Activated naive CD8-positive, alpha-beta T cell treated with anti-CD3 and anti-CD28 coated beads, Interleukin-2, amount 10 ng/mL, durations not matched to agents 7 days and 5 days (primary cell): ENCODE measurements around the gene NID1. TPM values are rescaled to one million over a fixed set of nuclear protein-coding genes. Genes with fewer than 3 reads are reported as not detected.
"Not testable (repeated sequence)": the region's sequence is repeated elsewhere in the genome, so short reads cannot be mapped to it uniquely, and the experiment has no call there.

Source experiments
- ATAC-seq: fragments of 150-1000 bp; cut with Tn5 transposase; one replicate; pipeline ENCODE4 v1.10.0; 2021; ENCODE audit warnings: low read depth, moderate library complexity
- POLR2A ChIA-PET: fragments of 350-600 bp; sonication (Branson Sonifier 250); formaldehyde crosslinking; loops from one replicate; lab custom pipeline; 2021; ENCODE audit warnings: antibody characterized with exemption; lab: Charles Lee
- DNase-seq: peaks from one replicate; pipeline ENCODE4 v3.0.0; 2021
- H3K27ac Mint-ChIP-seq: one replicate; pipeline ENCODE4 v1.8.0; 2022; ENCODE audit warnings: mild to moderate bottlenecking, mixed read lengths
- H3K27me3 Mint-ChIP-seq: one replicate; pipeline ENCODE4 v1.8.0; 2022; ENCODE audit warnings: mild to moderate bottlenecking, moderate library complexity, mixed read lengths
- H3K36me3 Mint-ChIP-seq: one replicate; pipeline ENCODE4 v1.8.0; 2021; ENCODE audit warnings: mild to moderate bottlenecking, mixed read lengths
- H3K4me1 Mint-ChIP-seq: one replicate; pipeline ENCODE4 v1.8.0; 2021; ENCODE audit warnings: mixed read lengths
- H3K4me3 Mint-ChIP-seq: one replicate; pipeline ENCODE4 v1.8.0; 2022; ENCODE audit warnings: mild to moderate bottlenecking, moderate library complexity, mixed read lengths
- H3K9me3 Mint-ChIP-seq: one replicate; pipeline ENCODE4 v1.8.0; 2021; ENCODE audit warnings: mixed read lengths
- total RNA-seq, 2 experiments: library from RNA; stranded (reverse); gene quantifications; one replicate each; pipeline ENCODE4 v1.2.3, GENCODE V29; 2021

The NID1 gene
- total RNA-seq, 2 experiments from 2014 or later = 0.14 to 0.19 TPM

DNA sequence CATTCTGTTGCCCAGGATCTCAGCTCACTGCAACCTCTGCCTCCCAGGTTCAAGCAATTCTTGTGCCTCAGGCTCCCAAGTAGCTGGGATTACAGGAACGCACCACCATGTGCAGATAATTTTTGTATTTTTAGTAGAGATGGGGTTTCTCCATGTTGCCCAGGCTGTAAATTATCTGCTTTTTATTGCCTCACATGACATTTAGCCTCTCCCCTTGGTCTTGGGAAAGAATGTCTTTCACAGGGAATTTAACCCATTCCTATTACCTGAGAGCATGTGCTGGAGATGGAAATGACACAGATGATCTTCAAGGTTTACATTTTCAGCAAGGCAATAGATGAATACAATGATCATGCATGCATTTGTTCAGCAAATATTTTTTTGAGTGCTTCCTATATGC, 75.8 kb downstream of the NID1 start:
- no peak for ATAC-seq
- POLR2A ChIA-PET = no interaction called here
- no peak overlapping the region for H3K27ac Mint-ChIP-seq
- peaks cover 24% of the 10 kb centered on the region for H3K9me3 Mint-ChIP-seq
- no peak for DNase-seq
- H3K4me1 Mint-ChIP-seq = no peaks in the 10 kb centered on the region
- no peak overlapping the region for H3K4me3 Mint-ChIP-seq
- H3K36me3 Mint-ChIP-seq = peaks cover 18% of the 10 kb centered on the region
- peaks cover 12% of the 10 kb centered on the region for H3K27me3 Mint-ChIP-seq

DNA sequence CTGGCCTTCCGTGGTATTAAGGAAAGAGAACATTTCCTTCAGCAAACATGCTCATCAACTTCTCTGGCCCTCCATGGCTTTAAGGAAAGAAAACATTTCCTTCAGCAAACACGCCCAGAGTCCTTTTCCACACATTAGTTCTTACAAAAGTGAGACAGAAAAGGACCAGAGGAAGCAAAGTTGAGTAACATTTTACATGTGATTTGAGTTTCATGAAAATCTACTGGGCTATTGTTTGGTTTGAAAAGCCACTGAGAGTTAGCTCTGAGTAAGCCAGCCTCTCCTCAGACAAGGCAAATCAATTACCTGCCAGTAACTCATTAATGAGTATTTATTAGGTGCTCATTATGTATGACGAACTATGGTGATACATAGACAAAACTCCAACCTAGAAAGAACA, 78.0 kb downstream of the NID1 start:
- H3K27ac Mint-ChIP-seq = no peak overlapping the region
- ATAC-seq (no peak), DNase-seq (no peak)
- H3K4me3 Mint-ChIP-seq = no peak overlapping the region
- H3K4me1 Mint-ChIP-seq = peaks cover 2% of the 10 kb centered on the region
- peaks cover 18% of the 10 kb centered on the region for H3K36me3 Mint-ChIP-seq
- POLR2A ChIA-PET = no interaction called here
- H3K9me3 Mint-ChIP-seq = peaks cover 22% of the 10 kb centered on the region
- peaks cover 11% of the 10 kb centered on the region for H3K27me3 Mint-ChIP-seq

DNA sequence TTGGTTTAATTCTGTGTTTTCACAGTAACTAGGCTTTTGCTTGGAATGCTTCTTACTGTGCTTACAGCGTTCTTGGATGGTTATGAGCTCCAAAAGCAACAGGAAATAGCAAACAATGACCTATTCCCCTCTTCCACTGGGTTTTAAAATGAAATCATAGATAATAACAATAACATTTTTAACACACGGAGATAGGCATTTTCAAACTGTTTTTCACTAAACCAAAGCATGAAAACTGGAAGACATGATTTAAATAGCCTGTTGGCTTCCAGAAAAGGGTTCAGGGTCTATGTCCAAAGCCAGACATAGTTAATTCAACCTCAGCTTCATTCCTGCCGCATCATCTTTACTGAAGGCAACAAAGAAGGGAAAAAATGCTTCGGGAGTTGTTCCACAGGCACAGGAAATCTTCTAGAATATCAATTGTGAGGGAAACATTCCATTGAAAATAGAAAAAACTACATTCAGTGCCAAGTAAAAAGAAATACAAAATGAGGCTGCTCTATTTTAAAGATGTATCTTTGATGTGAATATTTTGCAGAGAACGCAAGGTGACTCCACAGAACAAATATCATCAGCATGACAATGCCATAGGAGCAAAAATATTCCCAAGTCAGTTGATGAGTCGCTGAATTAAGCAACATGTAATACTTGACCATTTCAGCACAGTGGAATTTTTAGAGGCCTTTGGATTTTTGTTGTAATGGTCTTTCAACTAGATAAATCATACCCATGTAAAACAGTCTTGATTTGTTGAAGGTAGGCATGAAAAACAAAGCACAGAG, 80.7 kb downstream of the NID1 start:
- POLR2A ChIA-PET = interaction anchor here (0.6 to 1.5 kb wide), 2 partner anchors 12 to 479 kb away, joined by 3 to 5 read pairs; no protein-coding TSS in a partner anchor
- H3K9me3 Mint-ChIP-seq = peaks cover 13% of the 10 kb centered on the region
- DNase-seq (no peak), ATAC-seq (no peak)
- H3K36me3 Mint-ChIP-seq = peaks cover 8% of the 10 kb centered on the region
- H3K4me1 Mint-ChIP-seq = peaks cover 5% of the 10 kb centered on the region
- H3K27me3 Mint-ChIP-seq = peaks cover 17% of the 10 kb centered on the region
- no peak overlapping the region for H3K4me3 Mint-ChIP-seq
- no peak overlapping the region for H3K27ac Mint-ChIP-seq

DNA sequence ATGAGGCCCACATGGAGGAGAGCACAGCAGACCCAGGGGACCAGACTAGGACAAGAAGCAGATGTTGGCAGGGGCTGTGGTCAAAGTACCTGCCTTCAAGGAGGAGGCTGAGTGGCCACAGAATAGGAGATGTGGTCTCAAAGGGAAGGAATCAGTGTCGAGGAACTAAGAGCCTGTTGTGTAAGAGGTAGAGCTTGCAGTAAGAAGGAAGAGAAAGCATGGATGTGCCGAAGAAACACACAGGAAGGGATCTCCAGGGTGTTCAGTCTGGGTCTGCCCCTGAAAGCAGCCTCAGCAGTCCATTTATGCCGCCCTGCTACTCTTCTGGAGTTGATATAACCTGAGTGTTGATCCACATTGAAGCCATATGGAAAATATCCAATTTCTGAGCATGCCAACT, 83.9 kb downstream of the NID1 start:
- DNase-seq (no peak), ATAC-seq (no peak)
- Mint-ChIP-seq H3K27me3 (peaks cover 7% of the 10 kb centered on the region), H3K36me3 (peaks cover 4% of the 10 kb centered on the region), H3K9me3 (peaks cover 7% of the 10 kb centered on the region), H3K27ac (peak overlapping the region; percentile 7), H3K4me1 (peaks cover 5% of the 10 kb centered on the region), H3K4me3 (no peak overlapping the region)
- POLR2A ChIA-PET = no interaction called here

DNA sequence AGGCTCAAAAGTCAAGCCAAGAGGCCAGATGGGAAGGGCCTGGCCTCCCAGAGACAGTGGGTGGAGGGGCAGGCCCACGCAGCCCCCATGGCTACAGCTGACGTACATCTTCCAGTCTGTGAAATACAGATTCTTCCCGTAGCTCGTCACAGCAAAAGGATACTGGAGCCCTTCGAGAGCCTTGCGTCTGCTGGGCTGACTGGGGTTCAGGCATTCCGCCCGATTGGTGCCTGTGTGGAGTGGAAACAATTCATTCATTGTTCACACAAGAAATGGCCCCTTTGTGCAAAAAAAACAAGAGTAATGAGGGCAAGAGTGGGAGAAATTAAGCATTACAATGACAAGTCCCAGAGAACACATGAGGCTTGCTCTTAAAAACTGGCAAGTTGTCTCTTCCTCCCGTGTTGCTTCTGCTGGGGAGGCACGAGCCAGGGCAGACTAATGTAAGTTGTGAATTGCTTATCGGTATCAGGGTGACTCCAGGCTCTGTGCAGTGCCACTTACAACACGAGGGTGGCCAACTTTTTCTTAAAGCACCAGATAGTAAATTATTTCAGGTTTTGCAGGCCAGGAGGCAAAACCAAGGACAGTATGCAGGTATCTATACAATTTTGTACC, 85.1 kb downstream of the NID1 start:
- H3K36me3 Mint-ChIP-seq = peaks cover 2% of the 10 kb centered on the region
- H3K9me3 Mint-ChIP-seq = peaks cover 7% of the 10 kb centered on the region
- POLR2A ChIA-PET = no interaction called here
- no peak overlapping the region for H3K27ac Mint-ChIP-seq
- ATAC-seq (no peak), DNase-seq (no peak)
- H3K27me3 Mint-ChIP-seq = peaks cover 7% of the 10 kb centered on the region
- peaks cover 5% of the 10 kb centered on the region for H3K4me1 Mint-ChIP-seq
- no peak overlapping the region for H3K4me3 Mint-ChIP-seq

DNA sequence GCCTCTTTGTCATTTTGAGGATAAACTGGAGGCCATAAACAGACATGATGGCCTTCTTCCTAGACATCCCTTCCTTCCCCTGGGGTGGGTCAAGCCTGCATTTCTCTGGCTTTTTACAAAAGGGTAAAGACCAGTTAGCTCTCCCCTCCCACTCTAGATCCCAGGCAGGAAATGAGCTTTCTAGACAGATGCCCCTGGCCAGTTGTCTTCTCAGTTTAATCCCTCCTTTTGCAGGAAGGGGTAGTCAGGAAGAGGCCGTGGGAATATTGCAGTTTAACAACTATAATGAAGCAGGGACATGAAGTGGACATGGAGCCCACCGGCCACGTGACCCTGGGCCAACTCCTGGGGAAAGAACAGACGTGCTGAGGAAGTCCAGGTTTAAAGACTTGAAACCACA, 85.7 kb downstream of the NID1 start:
- ATAC-seq (no peak), DNase-seq (no peak)
- Mint-ChIP-seq H3K9me3 (peaks cover 7% of the 10 kb centered on the region), H3K27me3 (peaks cover 7% of the 10 kb centered on the region), H3K36me3 (peaks cover 2% of the 10 kb centered on the region), H3K4me1 (peaks cover 5% of the 10 kb centered on the region), H3K4me3 (no peak overlapping the region), H3K27ac (no peak overlapping the region)
- POLR2A ChIA-PET = no interaction called here

DNA sequence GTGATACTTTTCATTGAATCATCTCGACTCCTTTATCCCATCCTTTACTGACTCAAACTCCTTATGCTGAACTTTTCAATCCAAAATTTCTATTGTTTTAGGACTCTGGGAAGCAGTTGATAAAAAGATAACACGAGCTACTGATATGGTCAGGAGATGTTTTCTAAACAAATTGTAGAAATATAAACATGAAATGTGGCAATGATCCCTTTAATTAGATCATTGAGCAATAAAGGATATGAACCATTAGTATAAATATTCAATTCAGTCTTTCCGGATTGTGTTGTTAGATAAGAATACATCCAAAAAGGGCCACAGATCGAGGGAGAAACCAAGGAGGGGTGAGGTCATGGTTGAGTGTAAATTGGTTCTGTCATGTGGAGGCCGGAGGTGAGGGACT, 88.4 kb downstream of the NID1 start:
- no peak for ATAC-seq

DNA sequence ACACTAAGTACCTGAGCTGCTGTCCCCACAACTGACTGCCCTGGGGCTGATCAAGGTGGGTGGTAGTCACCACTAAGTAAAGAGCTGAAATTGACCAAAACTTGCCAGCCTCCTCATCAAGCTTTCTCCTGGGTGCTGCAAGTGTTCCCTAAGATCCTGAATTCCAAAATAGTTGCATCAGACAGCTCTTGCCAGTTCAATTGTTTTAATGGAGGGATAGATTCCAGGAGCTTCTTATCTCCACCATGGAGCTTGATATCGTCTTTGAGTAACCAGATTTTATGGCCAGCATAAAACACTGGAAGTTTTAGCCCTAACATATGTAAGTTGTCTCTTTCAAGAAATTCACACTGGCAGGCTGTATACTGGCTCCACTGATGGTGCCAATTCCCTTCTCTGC, 90.3 kb downstream of the NID1 start:
- POLR2A ChIA-PET = interaction anchor here (1.4 to 1.9 kb wide), 2 partner anchors 27 to 108 kb away, joined by 3 to 7 read pairs; partner anchors contain the start of gene LYST
- H3K36me3 Mint-ChIP-seq = peaks cover 2% of the 10 kb centered on the region
- H3K4me3 Mint-ChIP-seq = no peak overlapping the region
- no peak overlapping the region for H3K27ac Mint-ChIP-seq
- DNase-seq = no peak
- H3K9me3 Mint-ChIP-seq = peaks cover 7% of the 10 kb centered on the region
- no peak for ATAC-seq
- H3K4me1 Mint-ChIP-seq = peaks cover 19% of the 10 kb centered on the region
- H3K27me3 Mint-ChIP-seq = no peaks in the 10 kb centered on the region

More for the DNA sequence above, 88.4 kb downstream of the NID1 start:
- H3K36me3 Mint-ChIP-seq = peaks cover 2% of the 10 kb centered on the region
- no peak overlapping the region for H3K27ac Mint-ChIP-seq
- peaks cover 16% of the 10 kb centered on the region for H3K4me1 Mint-ChIP-seq
- peaks cover 6% of the 10 kb centered on the region for H3K27me3 Mint-ChIP-seq
- no peak for DNase-seq
- peaks cover 7% of the 10 kb centered on the region for H3K9me3 Mint-ChIP-seq
- no peak overlapping the region for H3K4me3 Mint-ChIP-seq
- POLR2A ChIA-PET = no interaction called here

DNA sequence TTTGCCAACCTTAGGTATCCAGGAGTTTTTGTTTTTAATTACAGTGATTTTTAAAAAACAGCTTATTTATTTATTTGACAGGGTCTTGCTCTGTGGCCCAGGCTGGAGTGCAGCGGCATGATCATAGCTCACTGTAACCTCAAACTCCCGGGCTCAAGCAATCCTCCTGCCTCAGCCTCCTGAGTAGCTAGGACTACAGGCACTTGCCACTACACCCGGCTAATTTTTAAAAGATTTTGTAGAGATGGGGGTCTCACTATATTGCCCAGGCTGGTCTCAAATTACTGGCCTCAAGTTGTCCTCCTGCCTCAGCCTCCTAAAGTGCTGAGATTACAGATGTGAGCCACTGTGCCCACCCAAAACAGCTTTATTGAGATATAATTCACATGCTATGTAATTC, 92.2 kb downstream of the NID1 start:
- not testable (repeated sequence) for H3K36me3 Mint-ChIP-seq, H3K27me3 Mint-ChIP-seq, DNase-seq, H3K9me3 Mint-ChIP-seq, ATAC-seq
- Mint-ChIP-seq H3K4me3 (peak overlapping the region; percentile 83), H3K27ac (peak overlapping the region; percentile 96), H3K4me1 (peaks cover 19% of the 10 kb centered on the region)
- POLR2A ChIA-PET = interaction anchor here (0.8 to 2.4 kb wide), 7 partner anchors 18 to 469 kb away, joined by 4 to 60 read pairs (median 7); partner anchors contain the start of genes B3GALNT2 and LYST

DNA sequence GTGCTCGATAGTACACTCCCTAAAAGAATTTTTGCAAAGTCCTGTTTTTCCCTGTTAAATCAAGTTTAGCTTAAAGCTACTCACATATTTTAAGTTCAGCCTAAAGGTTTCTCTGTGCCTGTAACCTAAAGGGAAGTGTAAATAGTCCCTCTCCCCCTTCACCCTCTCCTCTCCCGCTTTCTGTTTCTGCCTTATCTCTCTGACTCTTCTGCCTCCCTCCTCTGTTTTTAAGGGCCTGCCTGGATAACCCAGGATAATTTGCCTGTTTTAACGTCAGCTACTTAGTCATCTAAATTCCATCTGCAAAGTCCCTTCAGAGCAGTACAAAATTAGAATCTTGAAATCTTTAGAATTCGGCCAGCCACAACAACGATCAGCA, 92.6 kb downstream of the NID1 start:
- POLR2A ChIA-PET = interaction anchor here (0.6 to 2.4 kb wide), 15 partner anchors 11 to 468 kb away, joined by 3 to 60 read pairs (median 4); partner anchors contain the start of genes B3GALNT2, LYST and NID1
- Mint-ChIP-seq H3K27ac (peak overlapping the region; percentile 96), H3K9me3 (peaks cover 7% of the 10 kb centered on the region), H3K27me3 (no peaks in the 10 kb centered on the region), H3K36me3 (peaks cover under 1% of the 10 kb centered on the region), H3K4me1 (peaks cover 19% of the 10 kb centered on the region), H3K4me3 (peak overlapping the region; percentile 83)
- ATAC-seq = peak; percentile 33
- no peak for DNase-seq

DNA sequence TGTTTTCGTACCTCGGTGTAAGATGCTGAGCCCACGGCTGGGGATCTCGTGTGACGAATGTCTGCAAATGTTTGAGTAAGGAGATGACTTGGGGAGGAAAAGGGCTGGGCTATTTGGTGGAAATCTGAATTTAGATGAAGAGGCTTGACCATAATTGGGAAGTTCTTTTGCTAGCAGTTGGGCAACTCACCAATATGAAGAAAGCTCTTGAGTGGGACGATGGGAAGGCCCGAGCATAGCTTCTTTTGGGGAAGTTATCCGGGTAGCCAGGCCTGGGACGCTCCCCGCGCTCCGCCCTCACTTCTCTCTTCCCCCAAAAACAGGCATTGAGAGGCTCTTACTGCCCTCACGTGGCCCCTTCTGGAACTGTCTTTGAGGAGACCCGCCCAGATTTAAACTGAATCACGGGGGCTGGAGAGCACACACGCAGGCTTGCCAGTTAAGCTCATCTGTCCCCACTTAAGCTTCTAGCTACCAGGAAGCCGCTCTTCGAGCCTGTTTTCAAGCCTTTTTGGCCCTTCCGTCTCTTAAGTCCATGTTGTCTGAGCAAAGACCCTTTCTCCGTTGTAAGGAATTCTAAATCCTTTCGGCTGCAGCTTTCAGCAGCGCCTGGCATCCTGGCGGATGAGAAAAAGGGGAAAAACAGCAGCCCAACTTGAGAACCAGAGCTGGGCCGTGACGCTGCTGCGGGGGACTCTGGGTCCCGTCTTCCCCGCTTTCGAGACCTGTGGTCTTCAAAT, 93.1 kb downstream of the NID1 start:
- Mint-ChIP-seq H3K4me1 (peaks cover 19% of the 10 kb centered on the region), H3K36me3 (peaks cover 3% of the 10 kb centered on the region), H3K4me3 (peak overlapping the region; percentile 83), H3K27ac (peak overlapping the region; percentile 96), H3K9me3 (peaks cover 2% of the 10 kb centered on the region), H3K27me3 (no peaks in the 10 kb centered on the region)
- ATAC-seq (peak; percentile 98), DNase-seq (peak; percentile 88)
- POLR2A ChIA-PET = interaction anchor here (0.6 to 2.4 kb wide), 18 partner anchors 12 to 468 kb away, joined by 3 to 60 read pairs (median 4); partner anchors contain the start of genes B3GALNT2, LYST and NID1

DNA sequence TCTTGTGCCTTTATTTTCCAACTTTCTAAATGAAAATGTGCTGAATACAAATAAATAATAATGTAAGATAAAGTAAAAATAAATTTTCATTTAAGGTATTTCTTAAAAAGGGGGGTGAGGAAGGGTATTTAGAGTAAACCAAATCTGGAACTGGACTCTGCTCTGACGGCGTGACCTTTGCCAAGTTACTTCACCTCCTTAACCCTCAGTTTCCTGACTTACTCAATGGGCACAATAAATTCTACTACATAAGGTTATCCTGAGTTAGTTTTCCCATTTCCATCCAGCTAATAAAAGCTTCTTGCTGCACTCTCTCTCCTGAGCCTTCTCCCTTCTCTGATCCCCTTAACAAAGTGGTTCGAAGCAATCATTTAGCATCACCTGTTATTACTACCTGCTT, 93.9 kb downstream of the NID1 start:
- POLR2A ChIA-PET = interaction anchor here (0.6 to 2.4 kb wide), 10 partner anchors 16 to 467 kb away, joined by 3 to 60 read pairs (median 4); partner anchors contain the start of genes B3GALNT2 and LYST
- H3K27me3 Mint-ChIP-seq = no peaks in the 10 kb centered on the region
- peak overlapping the region; percentile 83 for H3K4me3 Mint-ChIP-seq
- no peak for DNase-seq
- no peak for ATAC-seq
- H3K36me3 Mint-ChIP-seq = peaks cover 3% of the 10 kb centered on the region
- H3K9me3 Mint-ChIP-seq = no peaks in the 10 kb centered on the region
- peaks cover 26% of the 10 kb centered on the region for H3K4me1 Mint-ChIP-seq
- H3K27ac Mint-ChIP-seq = peak overlapping the region; percentile 96

DNA sequence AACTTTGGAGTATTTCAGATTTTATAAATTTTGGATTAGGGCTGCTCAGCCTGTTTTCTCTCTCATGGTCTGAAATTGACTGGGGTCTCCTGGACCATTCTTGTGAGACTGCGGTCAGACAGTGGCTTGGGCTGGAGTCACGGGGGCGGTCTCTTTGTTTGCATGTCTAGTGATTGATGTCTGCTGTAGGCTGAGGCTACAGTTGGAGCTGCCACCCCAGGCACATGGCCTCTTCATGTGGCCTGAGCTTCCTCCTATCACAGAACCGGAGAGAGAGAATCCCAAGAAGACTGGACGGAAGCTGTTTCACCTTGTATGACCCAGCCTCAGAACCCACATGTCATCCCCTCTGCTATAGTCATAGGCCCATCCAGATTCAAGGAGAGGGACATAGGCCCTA, 96.1 kb downstream of the NID1 start:
- ATAC-seq (no peak), DNase-seq (no peak)
- Mint-ChIP-seq H3K36me3 (peaks cover 15% of the 10 kb centered on the region), H3K4me3 (no peak overlapping the region), H3K27ac (no peak overlapping the region), H3K27me3 (no peaks in the 10 kb centered on the region), H3K9me3 (peaks cover 5% of the 10 kb centered on the region), H3K4me1 (peaks cover 41% of the 10 kb centered on the region)
- POLR2A ChIA-PET = interaction anchor here (1.2 kb wide), 1 partner anchor 103 kb away, joined by 3 read pairs; no protein-coding TSS in a partner anchor
